ENCODE measurements around the gene SRMS.
"Not testable (repeated sequence)": the region's sequence is repeated elsewhere in the genome, so short reads cannot be mapped to it uniquely, and the experiment has no call there.

The SRMS gene

GRCh38 chr20:63566395-63567135 is 19.0 kb upstream of the SRMS start:
- DNase-seq (ENCODE audit: low read depth in 2 of 2), result no peak

- DNase-seq (ENCODE audit: low read depth in 2 of 2), result no peak
Measured at GRCh38 chr20:63565699-63566335, 18.3 kb upstream of the SRMS start.

- no peak for DNase-seq (ENCODE audit: low read depth in 2 of 2)
Measured at GRCh38 chr20:63565021-63565698, 17.6 kb upstream of the SRMS start.

GRCh38 chr20:63564036-63564810 is 16.7 kb upstream of the SRMS start:
- no peak for DNase-seq (ENCODE audit: low read depth in 2 of 2)

GRCh38 chr20:63563225-63563935 is 15.8 kb upstream of the SRMS start:
- no peak for DNase-seq (ENCODE audit: low read depth in 2 of 2)

DNA sequence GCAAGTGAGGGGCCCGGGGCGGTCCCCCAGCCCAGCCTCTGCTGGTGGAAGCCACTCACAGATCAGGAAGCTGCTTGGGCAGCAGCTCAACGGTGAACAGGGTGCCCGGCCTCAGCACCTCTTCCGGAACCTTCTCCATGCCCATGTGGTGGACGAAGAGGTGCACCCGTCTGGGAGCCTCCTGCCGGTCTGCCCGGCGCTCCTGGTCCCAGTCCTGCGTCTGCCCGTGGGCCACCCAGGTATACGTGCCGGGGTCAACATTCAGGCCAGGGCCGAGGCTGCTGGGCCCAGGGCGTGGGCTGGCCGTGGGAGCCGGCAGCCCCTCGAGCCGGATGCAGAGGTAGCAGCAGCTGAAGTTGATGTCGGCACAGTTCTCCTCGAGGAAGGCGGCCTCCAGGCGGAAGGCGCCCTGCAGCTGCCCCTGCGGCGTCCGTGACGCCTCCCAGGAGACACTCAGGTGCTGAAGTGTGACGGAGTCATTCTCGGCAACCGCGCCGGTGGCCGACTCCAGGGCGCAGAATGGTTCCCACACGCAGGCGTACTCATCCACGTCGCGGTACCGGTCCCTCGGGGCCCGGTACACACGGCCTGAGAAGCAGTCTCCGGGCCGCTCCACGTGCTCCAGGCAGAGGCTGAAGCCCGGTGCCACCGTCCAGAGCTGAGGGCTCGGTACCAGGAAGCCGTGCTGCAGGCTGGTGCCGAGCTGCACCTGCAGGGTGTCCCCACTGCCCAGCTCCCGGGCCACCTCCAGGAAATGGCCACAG is 15.1 kb upstream of the SRMS start:
- no peak for DNase-seq (ENCODE audit: low read depth in 2 of 2)

DNA sequence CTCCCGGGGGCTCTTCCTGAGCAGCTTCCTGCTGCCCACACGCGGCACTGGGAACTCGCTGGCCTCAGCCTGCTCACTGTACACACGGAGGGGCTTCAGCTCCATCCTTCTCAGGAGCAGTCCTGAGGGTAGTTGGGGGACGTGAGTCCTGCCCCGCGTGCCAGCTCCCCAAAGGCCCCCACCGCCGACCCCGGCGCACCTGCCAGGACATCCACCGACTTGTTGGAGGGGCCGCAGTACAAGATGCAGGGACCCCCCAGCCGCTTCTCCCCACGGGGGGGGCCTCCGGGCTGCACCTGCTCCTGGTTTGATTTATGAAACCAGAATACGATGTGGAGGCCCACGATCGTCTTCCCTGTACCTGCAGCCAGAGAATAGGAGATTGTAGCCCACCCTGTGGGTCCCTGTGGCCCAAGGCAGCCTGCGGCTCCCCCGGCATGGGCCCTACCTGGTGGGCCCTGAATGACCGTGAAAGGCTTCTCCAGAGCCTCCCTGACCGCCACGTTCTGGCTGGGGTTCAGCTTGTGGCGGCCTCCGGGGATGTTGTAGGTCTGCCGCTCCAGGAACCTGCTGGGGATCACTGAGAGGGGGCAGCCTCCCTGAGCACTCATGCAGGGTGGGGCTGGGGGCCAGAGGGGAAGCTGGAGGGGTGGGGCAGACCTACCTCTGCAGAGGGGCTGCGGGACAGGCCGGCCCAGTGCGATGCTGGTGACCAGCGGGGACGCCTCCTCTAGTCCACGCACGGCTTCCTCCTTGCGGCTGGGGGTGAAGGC is 14.3 kb upstream of the SRMS start:
- DNase-seq (ENCODE audit: low read depth in 2 of 2), result no peak

DNA sequence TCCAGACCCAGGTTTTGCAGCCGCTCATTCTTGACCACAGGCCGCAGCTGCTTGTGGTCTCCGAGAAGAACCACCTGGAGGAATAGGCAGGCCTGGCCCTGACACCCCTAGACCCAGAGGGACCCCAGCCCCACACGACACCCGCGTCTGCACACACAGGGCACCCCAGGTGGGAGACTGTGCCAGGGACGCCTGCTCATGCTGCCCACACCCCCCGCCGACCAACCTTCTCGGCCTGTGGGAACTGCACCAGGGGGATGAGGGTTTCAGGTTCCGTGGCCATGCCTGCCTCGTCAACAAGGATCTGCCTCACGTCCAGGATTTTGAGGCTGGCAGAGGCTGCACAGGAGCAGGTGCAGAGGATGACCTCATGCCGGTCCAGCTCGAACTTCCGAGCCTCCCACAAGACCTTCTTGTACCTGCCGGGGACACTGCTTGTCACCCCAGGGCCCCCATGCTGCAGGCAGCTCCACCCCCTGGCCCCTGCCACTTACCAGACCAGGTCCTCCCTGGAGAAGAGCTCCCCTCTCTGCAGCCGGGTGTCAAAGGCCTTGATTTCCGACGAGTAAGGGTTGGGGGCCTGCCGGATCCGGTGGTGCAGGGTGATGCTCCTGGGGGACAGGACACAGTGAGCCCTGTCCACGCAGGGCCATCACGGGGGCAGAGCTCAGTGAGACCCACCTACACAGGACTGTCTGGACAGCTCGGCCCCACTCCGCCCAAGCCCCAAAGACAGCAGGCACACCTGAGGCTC is 13.5 kb upstream of the SRMS start:
- DNase-seq (ENCODE audit: low read depth in 2 of 2), result no peak

- no peak for DNase-seq (ENCODE audit: low read depth in 2 of 2)
Measured at GRCh38 chr20:63560333-63560805, 12.8 kb upstream of the SRMS start.

DNA sequence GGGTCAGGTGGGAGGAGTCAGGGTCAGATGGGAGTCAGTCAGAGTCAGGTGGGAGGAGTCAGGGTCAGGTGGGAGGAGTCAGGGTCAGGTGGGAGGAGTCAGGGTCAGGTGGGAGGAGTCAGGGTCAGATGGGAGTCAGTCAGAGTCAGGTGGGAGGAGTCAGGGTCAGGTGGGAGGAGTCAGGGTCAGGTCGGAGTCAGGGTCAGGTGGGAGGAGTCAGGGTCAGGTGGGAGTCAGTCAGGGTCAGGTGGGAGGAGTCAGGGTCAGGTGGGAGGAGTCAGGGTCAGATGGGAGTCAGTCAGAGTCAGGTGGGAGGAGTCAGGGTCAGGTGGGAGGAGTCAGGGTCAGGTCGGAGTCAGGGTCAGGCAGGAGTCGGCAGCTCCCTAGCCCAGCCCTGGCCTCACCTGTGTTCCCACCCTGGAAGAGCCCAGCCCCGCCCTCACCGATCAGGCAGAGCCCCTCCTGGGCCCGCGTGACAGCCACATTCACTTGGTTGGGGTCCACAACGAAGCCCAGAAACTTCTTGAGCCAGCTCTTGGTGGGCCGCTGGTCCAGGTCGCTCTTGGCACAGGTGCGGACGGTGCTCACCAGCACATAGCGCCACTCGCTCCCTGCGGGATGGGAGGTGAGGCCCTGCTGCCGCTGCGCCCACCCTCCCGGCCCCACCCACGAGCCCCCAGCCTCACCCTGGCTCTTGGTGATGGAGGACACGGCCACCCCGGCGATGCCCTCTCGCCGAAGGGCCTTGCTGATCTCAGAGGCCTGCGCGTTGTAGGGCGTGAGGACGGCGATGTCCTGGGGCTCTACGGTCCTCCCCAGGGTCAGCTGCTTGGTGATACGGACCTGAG is 12.2 kb upstream of the SRMS start:
- DNase-seq (ENCODE audit: low read depth in 2 of 2), result not testable (repeated sequence)

DNA sequence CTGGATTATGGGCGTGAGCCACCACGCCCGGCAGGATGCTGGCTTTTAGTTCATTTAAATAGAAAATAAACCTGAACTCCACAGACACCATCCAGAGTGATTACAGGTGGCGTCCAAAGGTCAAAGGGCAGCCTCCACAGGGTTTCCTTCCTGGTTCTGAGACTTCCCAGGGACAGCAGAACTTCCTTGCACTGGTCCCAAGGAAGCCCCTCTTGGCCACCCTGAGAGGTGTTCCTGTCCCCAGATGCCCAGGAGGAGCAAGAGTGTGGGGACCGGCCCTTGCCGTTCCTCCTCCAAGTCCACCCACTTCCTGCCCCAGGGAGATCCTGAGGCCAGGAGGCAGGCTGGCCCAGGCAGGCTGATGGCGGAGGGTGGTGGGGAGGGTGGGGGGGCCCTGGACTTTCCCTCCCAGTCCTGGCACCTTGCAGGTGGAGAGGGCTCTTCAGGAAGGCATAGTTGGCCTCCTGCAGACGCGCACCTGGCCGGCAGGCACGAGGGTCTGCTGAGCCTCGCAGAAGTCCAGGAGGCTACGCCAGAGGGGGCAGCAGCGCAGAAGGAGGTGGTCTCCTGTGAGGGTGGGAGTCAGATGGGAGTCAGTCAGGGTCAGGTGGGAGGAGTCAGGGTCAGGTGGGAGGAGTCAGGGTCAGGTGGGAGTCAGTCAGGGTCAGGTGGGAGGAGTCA is 11.4 kb upstream of the SRMS start:
- DNase-seq (ENCODE audit: low read depth in 2 of 2), result no peak

DNA sequence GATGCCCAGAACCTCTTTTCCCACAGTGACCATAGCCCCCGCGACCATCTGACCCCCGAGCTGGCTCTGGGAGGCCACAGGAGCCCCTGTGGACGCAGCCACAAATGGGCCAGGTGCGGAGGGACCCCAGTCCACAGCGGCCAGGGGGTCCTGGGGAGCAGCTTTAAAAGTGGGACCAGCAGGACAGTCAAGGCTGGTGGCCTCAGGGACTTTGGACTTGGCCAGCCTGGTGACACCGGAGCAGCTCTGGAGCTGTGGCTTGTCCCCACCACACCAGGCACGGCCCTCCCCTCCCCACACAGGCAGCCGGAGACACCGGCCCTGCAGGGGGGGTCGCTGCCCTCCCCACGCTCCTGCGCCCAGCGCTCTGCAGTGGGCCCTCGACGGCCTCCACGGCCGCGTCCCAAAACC is 9.9 kb upstream of the SRMS start:
- no peak for DNase-seq (ENCODE audit: low read depth in 2 of 2)

DNA sequence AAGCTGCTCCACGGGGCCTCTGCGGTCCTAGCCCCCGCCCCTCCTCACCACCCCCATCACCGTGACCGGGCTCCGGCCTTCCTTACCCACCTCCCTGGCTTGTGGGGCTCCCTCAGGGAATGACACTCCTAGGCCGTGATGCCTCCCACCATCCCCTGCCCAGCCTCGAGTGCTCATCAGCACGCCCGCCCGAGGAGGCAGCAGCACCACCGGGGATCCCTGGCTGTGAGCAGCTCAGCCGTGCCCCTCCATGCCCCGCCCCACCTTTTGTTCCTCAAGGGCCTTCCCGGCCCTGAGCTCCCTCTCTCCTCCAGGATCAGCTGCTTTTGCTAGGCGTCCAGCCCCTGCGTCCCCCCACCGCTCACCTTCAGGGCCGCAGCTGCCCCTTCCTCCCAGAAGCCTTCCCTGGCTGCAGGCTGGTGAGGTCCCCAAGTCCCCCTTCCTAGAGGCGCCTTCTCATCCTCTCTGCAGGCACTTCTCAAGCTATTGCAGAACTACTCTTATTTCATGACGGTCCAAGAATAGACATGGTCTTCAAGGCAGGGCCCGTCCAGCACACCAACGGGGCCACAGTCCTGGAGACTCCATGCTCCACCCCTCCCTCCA is 9.4 kb upstream of the SRMS start:
- no peak for DNase-seq (ENCODE audit: low read depth in 2 of 2)

DNA sequence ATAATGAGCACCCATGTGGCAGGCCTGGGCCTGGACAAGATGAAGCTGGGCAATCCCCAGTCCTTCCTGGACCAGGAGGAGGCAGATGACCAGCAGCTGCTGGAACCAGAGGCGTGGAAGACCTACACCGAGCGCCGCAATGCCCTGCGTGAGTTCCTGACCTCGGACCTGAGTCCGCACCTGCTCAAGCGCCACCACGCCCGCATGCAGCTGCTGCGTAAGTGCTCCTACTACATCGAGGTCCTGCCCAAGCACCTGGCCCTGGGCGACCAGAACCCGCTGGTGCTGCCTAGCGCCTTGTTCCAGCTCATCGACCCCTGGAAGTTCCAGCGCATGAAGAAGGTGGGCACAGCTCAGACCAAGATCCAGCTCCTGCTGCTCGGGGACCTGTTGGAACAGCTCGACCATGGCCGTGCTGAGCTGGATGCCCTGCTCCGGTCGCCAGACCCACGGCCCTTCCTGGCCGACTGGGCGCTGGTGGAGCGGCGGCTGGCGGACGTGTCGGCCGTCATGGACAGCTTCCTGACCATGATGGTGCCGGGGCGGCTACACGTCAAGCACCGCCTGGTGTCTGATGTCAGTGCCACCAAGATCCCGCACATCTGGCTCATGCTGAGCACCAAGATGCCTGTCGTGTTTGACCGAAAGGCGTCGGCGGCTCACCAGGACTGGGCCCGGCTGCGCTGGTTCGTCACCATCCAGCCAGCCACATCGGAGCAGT is 8.3 kb upstream of the SRMS start:
- DNase-seq (ENCODE audit: low read depth in 2 of 2), result no peak

DNA sequence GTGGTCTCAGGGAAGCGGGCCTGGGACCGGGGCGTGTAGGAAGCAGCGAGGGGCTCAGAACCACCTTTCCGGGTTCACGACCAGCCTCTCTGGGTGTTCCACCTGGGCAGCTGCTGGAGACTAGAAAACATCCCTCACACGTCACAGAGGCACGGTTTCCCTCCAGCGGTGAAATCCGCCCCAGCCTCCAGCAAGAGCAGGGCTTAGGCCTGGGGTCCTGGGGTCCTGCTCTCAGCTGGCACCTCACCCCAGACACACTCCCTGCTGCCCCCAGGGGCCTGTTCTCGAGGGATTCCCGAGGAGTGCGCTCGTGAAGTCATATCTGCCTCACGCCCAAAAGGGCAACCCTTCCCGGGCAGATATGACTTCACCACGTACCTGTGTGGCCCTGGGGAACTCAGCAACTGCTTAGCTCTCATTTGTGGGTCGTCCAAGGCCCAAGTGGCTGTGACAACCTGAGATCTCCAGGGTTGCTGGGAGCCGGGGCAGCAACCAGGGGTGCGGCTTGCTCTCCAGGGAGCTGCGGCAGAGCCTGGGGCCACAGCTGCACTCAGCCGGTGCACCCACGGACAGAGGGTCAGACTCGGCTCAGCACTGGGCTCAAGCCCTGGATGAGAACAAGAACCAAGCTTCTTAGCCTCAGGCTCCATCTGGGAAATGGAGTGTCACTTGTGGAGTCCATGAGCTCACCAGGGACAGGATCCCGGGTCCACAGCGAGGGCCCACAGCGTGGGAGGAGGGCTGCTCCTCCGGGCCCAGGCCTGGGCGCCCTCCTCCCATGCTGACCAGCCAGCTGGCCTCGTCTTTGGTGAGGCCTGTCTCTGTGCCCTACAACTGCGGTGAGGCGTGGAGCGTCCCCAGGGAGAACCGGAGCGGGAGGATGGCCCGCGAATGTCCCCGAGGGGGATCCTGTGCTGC is 7.1 kb upstream of the SRMS start:
- no peak for DNase-seq (ENCODE audit: low read depth in 2 of 2)

DNA sequence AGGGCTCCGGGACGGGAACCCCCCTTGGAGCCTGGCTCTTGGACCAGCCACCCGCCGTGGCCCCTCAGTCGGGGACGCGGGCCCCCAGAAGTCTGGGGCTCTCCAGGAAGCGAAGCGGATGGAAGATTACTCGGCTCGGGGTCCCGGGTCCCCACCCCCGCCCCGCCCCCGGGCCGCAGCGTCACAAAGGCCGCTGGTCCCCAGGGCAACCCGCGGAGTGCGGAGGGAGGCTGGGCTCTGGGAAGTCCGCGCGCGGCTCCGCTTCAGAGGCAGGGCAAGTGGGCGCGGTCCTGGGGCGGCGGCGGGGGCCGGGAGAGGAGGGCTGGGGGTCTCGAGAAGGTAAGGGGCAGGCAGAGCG is 6.4 kb upstream of the SRMS start, which contains the start of gene FNDC11:
TSS of gene FNDC11 (plus strand) at position 227 of the 358 bp plus-strand sequence. CDS start 1,505 bp downstream, outside the sequence.
- no peak for DNase-seq (ENCODE audit: low read depth in 2 of 2)
